ENCODE data around the gene ABI3BP. TPM values are rescaled to one million over a fixed set of nuclear protein-coding genes. Genes with fewer than 3 reads are reported as not detected.

ABI3BP gene
- total RNA-seq, 1 experiment from 2014 or later: 0.15 TPM

- TF ChIP-seq ATF3 (IDR thresholded peaks at IDR 0.05) (no peak), SP1 (IDR thresholded peaks at IDR 0.05; ENCODE audit: low read depth) (no peak)
Observed at GRCh38 chr3:100810671-100811070, 182.6 kb downstream of the ABI3BP start (continued).

GRCh38 chr3:100804631-100805030 is 188.6 kb downstream of the ABI3BP start:
- Histone ChIP-seq H3K9me2 (ENCODE audit: insufficient read depth) (no peaks in the 10 kb centered on the region), H3K9me3 (ENCODE audit: control insufficient read depth in 1 of 2, insufficient read depth in 1 of 2, low read depth in 1 of 2, low read length in 2 of 2) (no peaks in the 10 kb centered on the region), H3K4me2 (ENCODE audit: low read length) (no peak overlapping the region), H3K27me3 (ENCODE audit: insufficient read depth, low read length) (no peaks in the 10 kb centered on the region), H3K79me2 (ENCODE audit: insufficient read depth, low read length) (no peaks in the 10 kb centered on the region), H3K9ac (ENCODE audit: low read length) (no peak overlapping the region), H3K27ac (ENCODE audit: low read depth, low read length) (no peak overlapping the region), H3K4me1 (ENCODE audit: control insufficient read depth in 1 of 2, insufficient read depth in 2 of 2, low read length in 2 of 2) (0 out of 4 replicates have a peak, but pooled peaks cover 0 to 3% of the 10 kb centered on the region in 2 experiments), H2AFZ (ENCODE audit: low read depth, low read length, poor library complexity, severe bottlenecking) (no peak overlapping the region), H3K4me3 (replicated peaks in 1 of 2; ENCODE audit: low read depth in 1 of 2, low read length in 2 of 2) (no peak overlapping the region), H4K20me1 (ENCODE audit: insufficient read depth) (no peaks in the 10 kb centered on the region), H3K36me3 (ENCODE audit: control insufficient read depth in 1 of 2, insufficient read depth in 2 of 2, low read length in 2 of 2) (no peaks in the 10 kb centered on the region)
- RAD21 ChIA-PET (ENCODE audit: low non-redundant PET in 1 of 2, low total read pairs in 2 of 2, uncharacterized antibody in 2 of 2, unreplicated experiment in 2 of 2): no interaction called here
- no peak for TF ChIP-seq SRF (IDR thresholded peaks at IDR 0.05; ENCODE audit: low read depth)
- POLR2A ChIA-PET: no interaction called here
- DNase-seq (ENCODE audit: low read depth, low spot score) (no peak), ATAC-seq (no peak)
- CTCF ChIA-PET: no interaction called here
- intact Hi-C loops (cut with micrococcal nuclease): no loop called here
- BruUV-seq (replicated peaks): no TSS peak

GRCh38 chr3:100803711-100804110 is 189.5 kb downstream of the ABI3BP start:
- H2AFZ ChIP-seq (ENCODE audit: low read depth, low read length, poor library complexity, severe bottlenecking): no peak overlapping the region
- H3K79me2 ChIP-seq (ENCODE audit: insufficient read depth, low read length): no peaks in the 10 kb centered on the region
- H3K4me2 ChIP-seq (ENCODE audit: low read length): no peak overlapping the region
- H3K9me3 ChIP-seq (ENCODE audit: control insufficient read depth in 1 of 2, insufficient read depth in 1 of 2, low read depth in 1 of 2, low read length in 2 of 2): no peaks in the 10 kb centered on the region
- H3K4me3 ChIP-seq (replicated peaks in 1 of 2; ENCODE audit: low read depth in 1 of 2, low read length in 2 of 2): no peak overlapping the region
- ChIA-PET CTCF (no interaction called here), RAD21 (ENCODE audit: low non-redundant PET in 1 of 2, low total read pairs in 2 of 2, uncharacterized antibody in 2 of 2, unreplicated experiment in 2 of 2) (no interaction called here), POLR2A (no interaction called here)
- intact Hi-C loops (cut with micrococcal nuclease): no loop called here
- TF ChIP-seq POLR2AphosphoS5 (IDR thresholded peaks at IDR 0.05; ENCODE audit: low read depth, low read length) (no peak), MAX (IDR thresholded peaks at IDR 0.05) (no peak), EGR1 (IDR thresholded peaks at IDR 0.05; ENCODE audit: low read depth) (no peak), EZH2phosphoT487 (IDR thresholded peaks at IDR 0.05; ENCODE audit: borderline replicate concordance) (no peak), YY1 (IDR thresholded peaks at IDR 0.05; ENCODE audit: extremely low read depth, insufficient replicate concordance, low read depth, low read length) (no peak), TCF7L2 (IDR thresholded peaks at IDR 0.05; ENCODE audit: borderline replicate concordance, extremely low read depth, insufficient read depth, insufficient read length) (no peak), SIN3A (IDR thresholded peaks at IDR 0.05; ENCODE audit: low read depth) (no peak)
- H3K4me1 ChIP-seq (ENCODE audit: control insufficient read depth in 1 of 2, insufficient read depth in 2 of 2, low read length in 2 of 2): 0 out of 4 replicates have a peak, but pooled peaks cover 0 to 3% of the 10 kb centered on the region in 2 experiments
- no peak overlapping the region for H3K9ac ChIP-seq (ENCODE audit: low read length)
- BruUV-seq (replicated peaks): no TSS peak
- DNase-seq (ENCODE audit: low read depth, low spot score): no peak
- H3K9me2 ChIP-seq (ENCODE audit: insufficient read depth): no peaks in the 10 kb centered on the region
- H3K27me3 ChIP-seq (ENCODE audit: insufficient read depth, low read length): no peaks in the 10 kb centered on the region
- ATAC-seq: no peak
- no peaks in the 10 kb centered on the region for H3K36me3 ChIP-seq (ENCODE audit: control insufficient read depth in 1 of 2, insufficient read depth in 2 of 2, low read length in 2 of 2)
- no peak overlapping the region for H3K27ac ChIP-seq (ENCODE audit: low read depth, low read length)
- no peaks in the 10 kb centered on the region for H4K20me1 ChIP-seq (ENCODE audit: insufficient read depth)
